HepG2 (cell line): ENCODE results near the gene LMBRD2. TPM values are rescaled to one million over a fixed set of nuclear protein-coding genes. Genes with fewer than 3 reads are reported as not detected.
A peak's percentile ranks its signal among the peaks of the same experiment; 100 is the strongest.

Experiments
- BHLHE40 ChIP-seq: IDR thresholded peaks from 2 replicates; pipeline ENCODE4 v1.6.1; 2011; ENCODE audit warnings: low read length, improper control_type of control experiment
- KMT2A ChIP-seq: sonication (generic); formaldehyde crosslinking; IDR thresholded peaks from 2 replicates; pipeline ENCODE4 v1.4.0; 2020; ENCODE audit warnings: missing genetic modification reagents
- PHB2 ChIP-seq: fragments of 450-650 bp; IDR thresholded peaks from 2 replicates; pipeline ENCODE4 v1.6.1; 2018; ENCODE audit not compliant: partially characterized antibody
- ZBTB38 ChIP-seq: sonication (generic); formaldehyde crosslinking; IDR thresholded peaks from 2 replicates; pipeline ENCODE4 v1.5.1; 2020; ENCODE audit warnings: mild to moderate bottlenecking, missing genetic modification reagents
- ZFP37 ChIP-seq: sonication (generic); formaldehyde crosslinking; IDR thresholded peaks from 2 replicates; pipeline ENCODE4 v1.4.0; 2020; ENCODE audit warnings: missing genetic modification reagents, borderline replicate concordance
- ZNF230 ChIP-seq: sonication (generic); formaldehyde crosslinking; IDR thresholded peaks from 2 replicates; pipeline ENCODE4 v1.4.0; 2020; ENCODE audit warnings: mild to moderate bottlenecking, missing genetic modification reagents
- ZNF234 ChIP-seq: sonication (generic); formaldehyde crosslinking; conservative IDR thresholded peaks from 2 replicates; pipeline ENCODE4 v1.5.1; 2020; ENCODE audit warnings: mild to moderate bottlenecking, missing genetic modification reagents
- ZNF563 ChIP-seq: sonication (generic); formaldehyde crosslinking; IDR thresholded peaks from 2 replicates; pipeline ENCODE4 v1.8.0; 2022; ENCODE audit warnings: mild to moderate bottlenecking, moderate library complexity, missing genetic modification reagents
- ZNF670 ChIP-seq: sonication (generic); formaldehyde crosslinking; IDR thresholded peaks from 2 replicates; pipeline ENCODE4 v1.8.0; 2022; ENCODE audit warnings: mild to moderate bottlenecking, missing genetic modification reagents, borderline replicate concordance
- polyA plus RNA-seq, 8 experiments: library from polyadenylated mRNA; depleted of rRNA in 3 of 8; stranded (reverse) in 7 of 8; unstranded in 1 of 8; fragments of >200 nt; fragmentation: Illumina TruSeq in 4 of 8; extraction: Trizol in 4 of 8; gene quantifications; 2 replicates each; pipeline versions ENCODE4 v1.2.1 to v1.2.3, GENCODE V29; 2011 to 2016; ENCODE audit warnings: low read depth in 4 of 8, missing spikeins in 1 of 8, mixed read lengths in 1 of 8; ENCODE audit not compliant: insufficient read depth in 1 of 8
- total RNA-seq, 5 experiments: library from RNA; depleted of rRNA; stranded (reverse); fragments of >200 nt; fragmentation: Illumina TruSeq; extraction: Trizol; gene quantifications; 2 replicates each; pipeline ENCODE4 v1.2.3, GENCODE V29; 2016; ENCODE audit warnings: low read depth in 1 of 5
- TF ChIP-seq, protein P1 (sequence below): sonication (generic); formaldehyde crosslinking; IDR thresholded peaks from 2 replicates; pipeline ENCODE4 v1.9.0; 2021; ENCODE audit warnings: missing genetic modification reagents, borderline replicate concordance

LMBRD2 gene
- total and polyA plus RNA-seq, 2 of the 13 experiments (the other 11 are each of a cell fraction or from before 2014, with no cell fraction given) = 2.0 to 4.7 TPM

DNA sequence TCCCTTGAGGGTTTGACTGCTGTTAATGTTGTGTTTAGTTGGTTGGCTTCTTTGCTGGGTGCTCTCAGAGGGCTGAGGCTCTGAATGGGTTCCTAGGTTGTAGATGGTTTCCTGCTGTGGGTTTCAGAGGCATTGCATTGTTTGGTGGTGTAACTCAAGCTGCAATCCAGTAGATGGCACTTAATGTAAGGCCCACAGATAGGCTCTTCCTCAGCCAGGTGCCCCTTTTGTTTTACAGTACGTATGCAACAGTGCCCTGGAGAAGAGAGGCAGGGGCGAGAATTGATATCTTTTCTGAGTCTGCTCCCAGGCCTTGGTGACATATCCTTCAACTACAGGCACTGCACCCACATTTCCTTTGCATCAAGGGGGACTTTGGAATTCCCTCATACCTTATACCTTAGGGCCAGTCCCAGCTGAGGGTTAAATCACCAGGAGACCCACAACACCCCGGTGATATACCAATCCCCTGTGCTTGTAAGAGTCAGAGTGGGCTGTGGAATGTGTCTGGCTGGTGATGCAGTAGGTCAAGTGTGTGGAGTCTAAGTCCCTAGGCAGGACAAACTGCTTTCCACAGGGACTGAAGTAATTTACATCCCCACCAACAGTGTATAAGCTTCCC lies 78.0 kb downstream of the LMBRD2 start (continued):
- TF ChIP-seq BHLHE40 (no peak), ZNF670 (CRISPR knock-in tag) (no peak), PHB2 (no peak), KMT2A (no peak), ZNF234 (CRISPR knock-in tag) (no peak), ZFP37 (CRISPR knock-in tag) (no peak), ZNF563 (CRISPR knock-in tag) (no peak), ZBTB38 (CRISPR knock-in tag) (no peak), ZNF230 (CRISPR knock-in tag) (peak; percentile 58; the same call in 1 of the 2 replicates)
- TF ChIP-seq, protein P1, sequence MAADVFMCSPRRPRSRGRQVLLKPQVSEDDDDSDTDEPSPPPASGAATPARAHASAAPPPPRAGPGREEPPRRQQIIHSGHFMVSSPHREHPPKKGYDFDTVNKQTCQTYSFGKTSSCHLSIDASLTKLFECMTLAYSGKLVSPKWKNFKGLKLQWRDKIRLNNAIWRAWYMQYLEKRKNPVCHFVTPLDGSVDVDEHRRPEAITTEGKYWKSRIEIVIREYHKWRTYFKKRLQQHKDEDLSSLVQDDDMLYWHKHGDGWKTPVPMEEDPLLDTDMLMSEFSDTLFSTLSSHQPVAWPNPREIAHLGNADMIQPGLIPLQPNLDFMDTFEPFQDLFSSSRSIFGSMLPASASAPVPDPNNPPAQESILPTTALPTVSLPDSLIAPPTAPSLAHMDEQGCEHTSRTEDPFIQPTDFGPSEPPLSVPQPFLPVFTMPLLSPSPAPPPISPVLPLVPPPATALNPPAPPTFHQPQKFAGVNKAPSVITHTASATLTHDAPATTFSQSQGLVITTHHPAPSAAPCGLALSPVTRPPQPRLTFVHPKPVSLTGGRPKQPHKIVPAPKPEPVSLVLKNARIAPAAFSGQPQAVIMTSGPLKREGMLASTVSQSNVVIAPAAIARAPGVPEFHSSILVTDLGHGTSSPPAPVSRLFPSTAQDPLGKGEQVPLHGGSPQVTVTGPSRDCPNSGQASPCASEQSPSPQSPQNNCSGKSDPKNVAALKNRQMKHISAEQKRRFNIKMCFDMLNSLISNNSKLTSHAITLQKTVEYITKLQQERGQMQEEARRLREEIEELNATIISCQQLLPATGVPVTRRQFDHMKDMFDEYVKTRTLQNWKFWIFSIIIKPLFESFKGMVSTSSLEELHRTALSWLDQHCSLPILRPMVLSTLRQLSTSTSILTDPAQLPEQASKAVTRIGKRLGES (CRISPR knock-in tag) = no peak
